Prostate gland (tissue), 2 donors: ENCODE results near the gene INTS2.

Experiments used
- CTCF ChIP-seq, 4 experiments: fragments of 200-600 bp in 2 of 4; fragments of 450-650 bp in 2 of 4; sonication (generic) in 2 of 4; IDR thresholded peaks; 1 replicate in 3 of 4; 2 replicates in 1 of 4; pipeline ENCODE4 v1.5.1; 2016 to 2019; ENCODE audit warnings: antibody characterized with exemption in 4 of 4, mild to moderate bottlenecking in 2 of 4, moderate library complexity in 2 of 4
- POLR2A ChIP-seq: fragments of 450-650 bp; IDR thresholded peaks from one replicate; pipeline ENCODE4 v1.6.1; 2016; ENCODE audit warnings: antibody characterized with exemption, mild to moderate bottlenecking

- TF ChIP-seq CTCF (IDR thresholded peaks at IDR 0.05) (no peak), POLR2A (no peak)
Measured at GRCh38 chr17:61846088-61846487, 81.7 kb downstream of the INTS2 start.
